Suprapubic skin (tissue), 4 donors: ENCODE measurements around the gene CAPRIN2. TPM values are rescaled to one million over a fixed set of nuclear protein-coding genes. Genes with fewer than 3 reads are reported as not detected.

Source experiments
- DNase-seq, 2 donors: peaks; one replicate each; pipeline ENCODE4 v3.0.0-alpha.2; 2019; ENCODE audit warnings: low spot score in 2 of 2
- H3K27ac ChIP-seq: fragments of 200-600 bp; sonication (generic); one replicate; pipeline ENCODE4 v1.5.1; 2019
- H3K27me3 ChIP-seq: fragments of 200-600 bp; sonication (generic); one replicate; pipeline ENCODE4 v1.5.1; 2019
- H3K36me3 ChIP-seq: fragments of 200-600 bp; sonication (generic); one replicate; pipeline ENCODE4 v1.5.1; 2019
- H3K4me1 ChIP-seq: fragments of 200-600 bp; sonication (generic); one replicate; pipeline ENCODE4 v1.5.1; 2019
- H3K4me3 ChIP-seq: fragments of 200-600 bp; sonication (generic); one replicate; pipeline ENCODE4 v1.5.1; 2019; ENCODE audit warnings: mild to moderate bottlenecking
- H3K9me3 ChIP-seq: fragments of 200-600 bp; sonication (generic); one replicate; pipeline ENCODE4 v1.5.1; 2019
- EP300 ChIP-seq: sonication (generic); formaldehyde crosslinking; IDR thresholded peaks from one replicate; pipeline ENCODE4 v1.6.1; 2017; ENCODE audit warnings: antibody characterized with exemption
- POLR2A ChIP-seq, 2 donors: fragments of 450-650 bp; IDR thresholded peaks; one replicate each; pipeline ENCODE4 v1.6.1; 2017; ENCODE audit warnings: antibody characterized with exemption in 2 of 2, mild to moderate bottlenecking in 2 of 2, moderate library complexity in 2 of 2
- POLR2AphosphoS5 ChIP-seq, 3 donors: sonication (generic); formaldehyde crosslinking; IDR thresholded peaks; one replicate each; pipeline ENCODE4 v1.6.1; 2017; ENCODE audit warnings: antibody characterized with exemption in 3 of 3
- WGBS: methylation state at CpG from one replicate; pipeline ENCODE4 v1.1.5; 2018; 5-methylcytosine and 5-hydroxymethylcytosine counted together
- total RNA-seq, 4 donors: library from RNA; depleted of rRNA; stranded (reverse); fragments of >200 nt; gene quantifications; one replicate each; pipeline ENCODE4 v1.1.0, GENCODE V29; 2016
- TF ChIP-seq, protein P1 (sequence below), 2 donors: fragments of 200-600 bp in 1 of 2; fragments of 450-650 bp in 1 of 2; sonication (generic) in 1 of 2; IDR thresholded peaks; one replicate each; pipeline ENCODE4 v1.5.1; 2016 to 2019; ENCODE audit warnings: antibody characterized with exemption in 2 of 2, mild to moderate bottlenecking in 1 of 2, moderate library complexity in 1 of 2

CAPRIN2 gene
- total RNA-seq, 4 donors from 2014 or later: 16.8 to 56.8 (median 17.8) TPM

GRCh38 chr12:30730011-30730410, 24.7 kb downstream of the CAPRIN2 start:
- 95% methylated on average over 2 of the region's 2 CpGs for WGBS
- H3K4me1 ChIP-seq: peaks cover 4% of the 10 kb centered on the region
- TF ChIP-seq POLR2A (IDR thresholded peaks at IDR 0.05): no peak
- TF ChIP-seq EP300: no peak
- TF ChIP-seq, protein P1, sequence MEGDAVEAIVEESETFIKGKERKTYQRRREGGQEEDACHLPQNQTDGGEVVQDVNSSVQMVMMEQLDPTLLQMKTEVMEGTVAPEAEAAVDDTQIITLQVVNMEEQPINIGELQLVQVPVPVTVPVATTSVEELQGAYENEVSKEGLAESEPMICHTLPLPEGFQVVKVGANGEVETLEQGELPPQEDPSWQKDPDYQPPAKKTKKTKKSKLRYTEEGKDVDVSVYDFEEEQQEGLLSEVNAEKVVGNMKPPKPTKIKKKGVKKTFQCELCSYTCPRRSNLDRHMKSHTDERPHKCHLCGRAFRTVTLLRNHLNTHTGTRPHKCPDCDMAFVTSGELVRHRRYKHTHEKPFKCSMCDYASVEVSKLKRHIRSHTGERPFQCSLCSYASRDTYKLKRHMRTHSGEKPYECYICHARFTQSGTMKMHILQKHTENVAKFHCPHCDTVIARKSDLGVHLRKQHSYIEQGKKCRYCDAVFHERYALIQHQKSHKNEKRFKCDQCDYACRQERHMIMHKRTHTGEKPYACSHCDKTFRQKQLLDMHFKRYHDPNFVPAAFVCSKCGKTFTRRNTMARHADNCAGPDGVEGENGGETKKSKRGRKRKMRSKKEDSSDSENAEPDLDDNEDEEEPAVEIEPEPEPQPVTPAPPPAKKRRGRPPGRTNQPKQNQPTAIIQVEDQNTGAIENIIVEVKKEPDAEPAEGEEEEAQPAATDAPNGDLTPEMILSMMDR (IDR thresholded peaks at IDR 0.05): no peak
- no peak for TF ChIP-seq POLR2AphosphoS5 (IDR thresholded peaks at IDR 0.05)

GRCh38 chr12:30729547-30729946, 25.2 kb downstream of the CAPRIN2 start:
- Histone ChIP-seq H3K9me3 (no peaks in the 10 kb centered on the region), H3K4me1 (peaks cover 4% of the 10 kb centered on the region), H3K36me3 (peaks cover 36% of the 10 kb centered on the region), H3K27ac (no peak overlapping the region), H3K27me3 (no peaks in the 10 kb centered on the region), H3K4me3 (no peak overlapping the region)
- no peak for TF ChIP-seq EP300
- no peak for TF ChIP-seq POLR2A (IDR thresholded peaks at IDR 0.05)
- TF ChIP-seq POLR2AphosphoS5 (IDR thresholded peaks at IDR 0.05): no peak
- TF ChIP-seq, protein P1 (IDR thresholded peaks at IDR 0.05): no peak
- WGBS: 91% methylated on average over 4 of the region's 4 CpGs
- DNase-seq: no peak

More at GRCh38 chr12:30730011-30730410, 24.7 kb downstream of the CAPRIN2 start:
- H3K27me3 ChIP-seq: no peaks in the 10 kb centered on the region
- H3K4me3 ChIP-seq: no peak overlapping the region
- H3K27ac ChIP-seq: no peak overlapping the region
- no peak for DNase-seq
- peaks cover 37% of the 10 kb centered on the region for H3K36me3 ChIP-seq
- no peaks in the 10 kb centered on the region for H3K9me3 ChIP-seq

- no peak overlapping the region for H3K4me3 ChIP-seq
- H3K27me3 ChIP-seq: no peaks in the 10 kb centered on the region
- DNase-seq: no peak
- WGBS: 93% methylated on average over 1 of the region's 1 CpG
- peaks cover 4% of the 10 kb centered on the region for H3K4me1 ChIP-seq
- peaks cover 33% of the 10 kb centered on the region for H3K36me3 ChIP-seq
- TF ChIP-seq EP300: no peak
- no peak for TF ChIP-seq POLR2A (IDR thresholded peaks at IDR 0.05)
- no peak for TF ChIP-seq POLR2AphosphoS5 (IDR thresholded peaks at IDR 0.05)
- TF ChIP-seq, protein P1 (IDR thresholded peaks at IDR 0.05): no peak
- H3K9me3 ChIP-seq: no peaks in the 10 kb centered on the region
- no peak overlapping the region for H3K27ac ChIP-seq
Measured at GRCh38 chr12:30726647-30727046, 28.1 kb downstream of the CAPRIN2 start.

- H3K27me3 ChIP-seq: no peaks in the 10 kb centered on the region
- TF ChIP-seq EP300: no peak
- TF ChIP-seq, protein P1 (IDR thresholded peaks at IDR 0.05): no peak
- no peak for TF ChIP-seq POLR2A (IDR thresholded peaks at IDR 0.05)
- no peak for TF ChIP-seq POLR2AphosphoS5 (IDR thresholded peaks at IDR 0.05)
- H3K9me3 ChIP-seq: no peaks in the 10 kb centered on the region
- DNase-seq: no peak
- WGBS: 26% methylated on average over 1 of the region's 1 CpG
- peaks cover 42% of the 10 kb centered on the region for H3K36me3 ChIP-seq
- H3K4me3 ChIP-seq: no peak overlapping the region
- H3K4me1 ChIP-seq: peaks cover 4% of the 10 kb centered on the region
- H3K27ac ChIP-seq: no peak overlapping the region
Measured at GRCh38 chr12:30725739-30726138, 29.0 kb downstream of the CAPRIN2 start.

- Histone ChIP-seq H3K4me1 (no peaks in the 10 kb centered on the region), H3K27me3 (no peaks in the 10 kb centered on the region), H3K9me3 (no peaks in the 10 kb centered on the region), H3K4me3 (no peak overlapping the region), H3K36me3 (peaks cover 49% of the 10 kb centered on the region), H3K27ac (no peak overlapping the region)
- no peak for DNase-seq
- TF ChIP-seq, protein P1 (IDR thresholded peaks at IDR 0.05): no peak
- TF ChIP-seq EP300 (no peak), POLR2A (IDR thresholded peaks at IDR 0.05) (no peak), POLR2AphosphoS5 (IDR thresholded peaks at IDR 0.05) (no peak)
- 64% methylated on average over 1 of the region's 1 CpG for WGBS
Measured at GRCh38 chr12:30719060-30719459, 35.7 kb downstream of the CAPRIN2 start.
